Measurements from ENCODE around the gene BCL11A. TPM values are rescaled to one million over a fixed set of nuclear protein-coding genes. Genes with fewer than 3 reads are reported as not detected.

BCL11A gene
- total and polyA plus RNA-seq, 4 donors, result 0.08 to 8.5 (median 0.47) TPM

DNA sequence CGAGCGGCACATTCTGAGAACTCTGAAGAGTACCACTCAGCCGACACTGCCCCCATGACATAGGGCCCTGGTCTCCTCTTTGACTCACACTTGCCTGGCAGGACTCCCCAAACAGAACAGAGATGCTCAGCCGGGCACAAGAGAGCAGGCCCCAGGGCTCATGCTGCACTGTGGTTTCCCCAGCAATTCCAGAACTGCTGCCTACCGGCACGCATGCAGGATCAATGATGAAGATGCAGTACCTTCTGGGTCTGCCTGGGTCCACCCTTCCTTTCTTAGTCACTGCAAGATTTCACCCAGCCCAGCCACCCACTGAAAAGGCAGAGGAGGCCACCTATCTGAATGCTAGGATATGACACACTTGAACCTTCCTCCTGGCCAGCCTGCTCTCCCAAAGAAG lies 49.4 kb downstream of the BCL11A start:
- TF ChIP-seq RAD21 (IDR thresholded peaks at IDR 0.05) (peak; percentile 13 to 49), YY1 (IDR thresholded peaks at IDR 0.05) (no peak)
- Histone ChIP-seq H3K4me3 (ENCODE audit: low read depth in 1 of 3, low read length in 3 of 3) (no peak overlapping the region), H3K27ac (ENCODE audit: low read depth in 1 of 2, low read length in 2 of 2) (no peak overlapping the region), H3K4me1 (ENCODE audit: control insufficient read depth in 4 of 4, insufficient read depth in 4 of 4, low read length in 3 of 4) (no peaks in the 10 kb centered on the region), H3K27me3 (ENCODE audit: control insufficient read depth in 4 of 4, insufficient read depth in 4 of 4, low read length in 3 of 4) (no peaks in the 10 kb centered on the region), H3K9me3 (ENCODE audit: control insufficient read depth in 4 of 4, low read length in 3 of 4) (no peaks in the 10 kb centered on the region), H3K9ac (ENCODE audit: low read depth in 1 of 2, low read length in 2 of 2) (no peak overlapping the region), H3K36me3 (ENCODE audit: control insufficient read depth in 4 of 4, insufficient read depth in 3 of 4, low read depth in 1 of 4, low read length in 3 of 4) (no peaks in the 10 kb centered on the region)
- DNase-seq (ENCODE audit: low spot score), result no peak
- 95% methylated on average over 6 of the region's 6 CpGs for WGBS

DNA sequence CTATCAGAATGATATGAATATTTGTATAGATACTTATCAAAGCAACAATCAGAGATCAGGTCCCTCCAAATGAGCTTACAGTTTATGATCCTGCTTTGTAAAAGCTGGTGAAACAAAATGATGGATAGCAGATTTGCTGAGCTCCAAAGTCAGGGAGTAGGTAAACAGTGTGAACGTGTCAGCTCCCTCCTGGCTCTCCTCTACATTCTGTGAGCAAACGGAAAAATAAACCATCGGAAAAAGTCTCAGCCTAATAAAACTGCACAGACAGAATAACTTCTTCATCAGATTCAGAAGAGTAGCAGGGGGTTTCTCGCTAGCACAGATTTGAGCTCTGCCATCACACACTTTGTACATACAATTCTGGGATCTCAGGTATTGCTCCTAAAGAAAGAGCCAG lies 51.3 kb downstream of the BCL11A start:
- no peaks in the 10 kb centered on the region for H3K4me1 ChIP-seq (ENCODE audit: control insufficient read depth in 4 of 4, insufficient read depth in 4 of 4, low read length in 3 of 4)
- H3K27ac ChIP-seq (ENCODE audit: low read depth in 1 of 2, low read length in 2 of 2), result no peak overlapping the region
- DNase-seq (ENCODE audit: low spot score), result no peak
- H3K36me3 ChIP-seq (ENCODE audit: control insufficient read depth in 4 of 4, insufficient read depth in 3 of 4, low read depth in 1 of 4, low read length in 3 of 4), result no peaks in the 10 kb centered on the region
- no peak overlapping the region for H3K9ac ChIP-seq (ENCODE audit: low read depth in 1 of 2, low read length in 2 of 2)
- H3K9me3 ChIP-seq (ENCODE audit: control insufficient read depth in 4 of 4, low read length in 3 of 4), result no peaks in the 10 kb centered on the region
- no peaks in the 10 kb centered on the region for H3K27me3 ChIP-seq (ENCODE audit: control insufficient read depth in 4 of 4, insufficient read depth in 4 of 4, low read length in 3 of 4)
- H3K4me3 ChIP-seq (ENCODE audit: low read depth in 1 of 3, low read length in 3 of 3), result no peak overlapping the region
- TF ChIP-seq JUND (IDR thresholded peaks at IDR 0.05) (no peak), HNF4A (conservative IDR thresholded peaks at IDR 0.05) (no peak), FOXA1 (IDR thresholded peaks at IDR 0.05) (no peak), RXRA (IDR thresholded peaks at IDR 0.05) (no peak), GABPA (IDR thresholded peaks at IDR 0.05 in 1 of 2, conservative IDR thresholded peaks at IDR 0.05 in 1 of 2) (no peak), RAD21 (IDR thresholded peaks at IDR 0.05) (no peak), FOXA2 (IDR thresholded peaks at IDR 0.05) (no peak), SP1 (IDR thresholded peaks at IDR 0.05) (no peak), NR2F2 (IDR thresholded peaks at IDR 0.05) (no peak)
- TF ChIP-seq, protein P1, sequence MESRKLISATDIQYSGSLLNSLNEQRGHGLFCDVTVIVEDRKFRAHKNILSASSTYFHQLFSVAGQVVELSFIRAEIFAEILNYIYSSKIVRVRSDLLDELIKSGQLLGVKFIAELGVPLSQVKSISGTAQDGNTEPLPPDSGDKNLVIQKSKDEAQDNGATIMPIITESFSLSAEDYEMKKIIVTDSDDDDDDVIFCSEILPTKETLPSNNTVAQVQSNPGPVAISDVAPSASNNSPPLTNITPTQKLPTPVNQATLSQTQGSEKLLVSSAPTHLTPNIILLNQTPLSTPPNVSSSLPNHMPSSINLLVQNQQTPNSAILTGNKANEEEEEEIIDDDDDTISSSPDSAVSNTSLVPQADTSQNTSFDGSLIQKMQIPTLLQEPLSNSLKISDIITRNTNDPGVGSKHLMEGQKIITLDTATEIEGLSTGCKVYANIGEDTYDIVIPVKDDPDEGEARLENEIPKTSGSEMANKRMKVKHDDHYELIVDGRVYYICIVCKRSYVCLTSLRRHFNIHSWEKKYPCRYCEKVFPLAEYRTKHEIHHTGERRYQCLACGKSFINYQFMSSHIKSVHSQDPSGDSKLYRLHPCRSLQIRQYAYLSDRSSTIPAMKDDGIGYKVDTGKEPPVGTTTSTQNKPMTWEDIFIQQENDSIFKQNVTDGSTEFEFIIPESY (IDR thresholded peaks at IDR 0.05), result no peak
- TF ChIP-seq, protein P2, sequence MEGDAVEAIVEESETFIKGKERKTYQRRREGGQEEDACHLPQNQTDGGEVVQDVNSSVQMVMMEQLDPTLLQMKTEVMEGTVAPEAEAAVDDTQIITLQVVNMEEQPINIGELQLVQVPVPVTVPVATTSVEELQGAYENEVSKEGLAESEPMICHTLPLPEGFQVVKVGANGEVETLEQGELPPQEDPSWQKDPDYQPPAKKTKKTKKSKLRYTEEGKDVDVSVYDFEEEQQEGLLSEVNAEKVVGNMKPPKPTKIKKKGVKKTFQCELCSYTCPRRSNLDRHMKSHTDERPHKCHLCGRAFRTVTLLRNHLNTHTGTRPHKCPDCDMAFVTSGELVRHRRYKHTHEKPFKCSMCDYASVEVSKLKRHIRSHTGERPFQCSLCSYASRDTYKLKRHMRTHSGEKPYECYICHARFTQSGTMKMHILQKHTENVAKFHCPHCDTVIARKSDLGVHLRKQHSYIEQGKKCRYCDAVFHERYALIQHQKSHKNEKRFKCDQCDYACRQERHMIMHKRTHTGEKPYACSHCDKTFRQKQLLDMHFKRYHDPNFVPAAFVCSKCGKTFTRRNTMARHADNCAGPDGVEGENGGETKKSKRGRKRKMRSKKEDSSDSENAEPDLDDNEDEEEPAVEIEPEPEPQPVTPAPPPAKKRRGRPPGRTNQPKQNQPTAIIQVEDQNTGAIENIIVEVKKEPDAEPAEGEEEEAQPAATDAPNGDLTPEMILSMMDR (IDR thresholded peaks at IDR 0.05; ENCODE audit: low read depth, low read length, missing input control), result no peak
- TF ChIP-seq, protein P3, sequence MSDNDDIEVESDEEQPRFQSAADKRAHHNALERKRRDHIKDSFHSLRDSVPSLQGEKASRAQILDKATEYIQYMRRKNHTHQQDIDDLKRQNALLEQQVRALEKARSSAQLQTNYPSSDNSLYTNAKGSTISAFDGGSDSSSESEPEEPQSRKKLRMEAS (IDR thresholded peaks at IDR 0.05), result no peak
- TF ChIP-seq, protein P4, sequence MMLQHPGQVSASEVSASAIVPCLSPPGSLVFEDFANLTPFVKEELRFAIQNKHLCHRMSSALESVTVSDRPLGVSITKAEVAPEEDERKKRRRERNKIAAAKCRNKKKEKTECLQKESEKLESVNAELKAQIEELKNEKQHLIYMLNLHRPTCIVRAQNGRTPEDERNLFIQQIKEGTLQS (IDR thresholded peaks at IDR 0.05), result no peak
- whole genome bisulfite sequencing, result 65% methylated on average over 4 of the region's 4 CpGs

DNA sequence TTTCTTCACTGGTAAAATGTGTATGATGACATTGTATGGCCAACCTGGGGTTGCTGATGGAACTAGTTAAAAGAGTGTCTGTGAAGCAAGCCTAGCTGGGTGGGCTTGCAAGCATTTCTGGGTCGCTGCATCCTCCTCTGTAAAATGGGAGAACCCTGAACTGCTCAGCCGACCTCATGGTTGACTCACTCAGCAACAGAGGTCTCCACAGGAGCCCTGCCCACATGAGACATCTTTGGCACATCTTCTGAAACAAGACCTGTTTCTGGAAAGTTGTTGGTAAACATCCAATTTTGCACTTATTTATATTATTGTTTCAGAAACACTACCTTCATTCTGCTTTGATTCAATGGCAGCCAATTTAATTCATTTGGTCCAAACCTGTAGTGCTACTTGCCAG lies 52.6 kb downstream of the BCL11A start:
- no peak overlapping the region for H3K9ac ChIP-seq (ENCODE audit: low read depth in 1 of 2, low read length in 2 of 2)
- H3K36me3 ChIP-seq (ENCODE audit: control insufficient read depth in 4 of 4, insufficient read depth in 3 of 4, low read depth in 1 of 4, low read length in 3 of 4), result no peaks in the 10 kb centered on the region
- no peaks in the 10 kb centered on the region for H3K9me3 ChIP-seq (ENCODE audit: control insufficient read depth in 4 of 4, low read length in 3 of 4)
- no peak overlapping the region for H3K27ac ChIP-seq (ENCODE audit: low read depth in 1 of 2, low read length in 2 of 2)
- DNase-seq (ENCODE audit: low spot score), result no peak
- WGBS, result 88% methylated on average over 2 of the region's 2 CpGs
- no peaks in the 10 kb centered on the region for H3K27me3 ChIP-seq (ENCODE audit: control insufficient read depth in 4 of 4, insufficient read depth in 4 of 4, low read length in 3 of 4)
- H3K4me3 ChIP-seq (ENCODE audit: low read depth in 1 of 3, low read length in 3 of 3), result no peak overlapping the region
- no peaks in the 10 kb centered on the region for H3K4me1 ChIP-seq (ENCODE audit: control insufficient read depth in 4 of 4, insufficient read depth in 4 of 4, low read length in 3 of 4)
- no peak for TF ChIP-seq RXRA (IDR thresholded peaks at IDR 0.05)
- TF ChIP-seq EGR1 (IDR thresholded peaks at IDR 0.05; ENCODE audit: low read depth in 2 of 2), result no peak
- TF ChIP-seq HNF4A (conservative IDR thresholded peaks at IDR 0.05), result no peak
- TF ChIP-seq, protein P1 (IDR thresholded peaks at IDR 0.05), result no peak
- TF ChIP-seq, protein P4 (IDR thresholded peaks at IDR 0.05), result no peak
- TF ChIP-seq TAF1 (conservative IDR thresholded peaks at IDR 0.05), result no peak
- no peak for TF ChIP-seq JUND (IDR thresholded peaks at IDR 0.05)

Measured in liver (tissue), 9 donors.